ENCODE results near the gene ARMH1.

The ARMH1 gene

DNA sequence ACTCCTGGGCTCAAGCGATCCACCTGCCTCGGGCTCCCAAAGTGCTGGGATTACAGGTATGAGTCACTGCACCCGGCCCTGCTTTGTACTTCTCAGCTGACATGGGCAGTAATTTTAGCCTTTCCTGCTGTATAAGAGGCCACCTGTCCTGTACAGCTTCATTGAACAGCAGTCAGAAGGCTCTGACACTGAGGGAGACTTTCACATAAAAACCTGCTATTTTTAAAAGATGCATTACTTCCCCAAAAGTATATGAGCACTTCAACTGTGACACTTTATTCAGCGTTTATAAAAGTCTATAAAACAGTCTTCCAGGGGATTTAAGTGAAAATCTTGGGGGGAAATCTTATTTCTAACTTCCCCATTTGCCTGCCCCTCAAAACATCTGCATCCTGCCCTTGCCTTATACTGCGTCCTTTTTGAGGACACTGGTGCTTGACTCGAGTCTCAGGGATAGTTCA lies 38.8 kb downstream of the ARMH1 start:
- H3K9me3 ChIP-seq (ENCODE audit: control insufficient read depth, insufficient read depth, low read length): no peaks in the 10 kb centered on the region
- H3K79me2 ChIP-seq (ENCODE audit: control insufficient read depth, low read length): no peaks in the 10 kb centered on the region
- peaks cover 44% of the 10 kb centered on the region for H3F3A ChIP-seq (ENCODE audit: control insufficient read depth, insufficient read depth)
- H3K9me2 ChIP-seq (replicated peaks; ENCODE audit: control insufficient read depth, low read length): no peaks in the 10 kb centered on the region
- H3K27ac ChIP-seq (ENCODE audit: low read depth, low read length): peak overlapping the region; percentile 99
- H3K4me2 ChIP-seq (ENCODE audit: low read length): peak overlapping the region; percentile 76
- no peaks in the 10 kb centered on the region for H3K36me3 ChIP-seq (ENCODE audit: control insufficient read depth, low read length)
- peaks cover 79% of the 10 kb centered on the region for H3K4me1 ChIP-seq (ENCODE audit: control insufficient read depth, low read length)
- H3K4me3 ChIP-seq (ENCODE audit: low read length): peak overlapping the region; percentile 50
- no peaks in the 10 kb centered on the region for H4K20me1 ChIP-seq (ENCODE audit: control insufficient read depth, insufficient read depth, low read depth, low read length)
- H3K27me3 ChIP-seq (ENCODE audit: control insufficient read depth, low read length): no peaks in the 10 kb centered on the region
- no peak for TF ChIP-seq CTCF (IDR thresholded peaks at IDR 0.05; ENCODE audit: low read depth, low read length, poor library complexity, severe bottlenecking)
- TF ChIP-seq EZH2phosphoT487 (IDR thresholded peaks at IDR 0.05; ENCODE audit: borderline replicate concordance, low read length): no peak

DNA sequence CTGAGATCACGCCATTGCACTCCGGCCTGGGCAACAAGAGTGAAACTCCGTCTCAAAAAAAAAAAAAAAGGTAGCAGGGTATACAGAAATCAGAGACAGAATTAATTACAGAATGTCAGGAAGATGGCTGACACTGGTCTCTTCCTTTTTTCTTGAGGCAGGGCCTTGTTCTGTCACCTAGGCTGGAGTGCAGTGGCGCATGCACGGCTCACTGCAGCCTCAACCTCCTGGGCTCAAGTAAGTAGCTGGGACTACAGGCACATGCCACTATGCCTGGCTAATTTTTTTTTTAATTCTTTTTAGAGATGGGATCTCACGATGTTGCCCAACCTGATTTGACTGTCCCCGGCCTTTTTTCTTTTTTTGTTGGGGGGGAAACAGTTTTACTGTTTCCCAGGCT lies 40.0 kb downstream of the ARMH1 start:
- H3K4me2 ChIP-seq (ENCODE audit: low read length): peak overlapping the region; percentile 76

DNA sequence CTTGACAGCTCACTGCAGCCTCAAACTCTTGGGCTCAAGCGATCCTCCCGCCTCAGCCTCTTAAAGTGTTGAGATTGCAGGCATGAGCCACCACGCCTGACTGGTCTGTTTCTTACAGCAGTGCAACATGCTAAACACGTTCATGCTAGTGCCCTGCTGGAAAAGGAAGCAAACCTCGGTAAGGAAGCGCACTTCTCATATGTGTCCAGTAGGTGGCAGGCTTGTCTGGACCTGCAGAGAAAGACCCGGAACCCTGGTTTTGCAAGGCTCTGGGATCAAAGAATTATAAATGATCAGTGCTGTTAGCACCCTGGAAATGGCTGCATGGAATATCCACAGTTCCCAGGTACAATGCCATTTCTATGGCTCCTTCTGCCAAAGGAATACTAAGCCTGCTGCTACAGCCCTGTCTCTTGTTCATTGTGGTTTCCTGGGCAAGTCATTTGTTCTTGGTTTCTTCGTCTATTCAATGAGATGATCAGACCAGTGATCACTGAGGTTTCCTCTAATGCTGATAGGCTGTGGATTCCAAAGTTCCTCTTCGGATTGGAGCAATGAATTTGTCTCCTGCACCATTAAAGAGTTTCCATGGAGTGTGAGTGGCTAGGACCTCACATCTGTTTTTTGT lies 40.5 kb downstream of the ARMH1 start:
- Histone ChIP-seq H4K20me1 (ENCODE audit: control insufficient read depth, insufficient read depth, low read depth, low read length) (no peaks in the 10 kb centered on the region), H3K9me3 (ENCODE audit: control insufficient read depth, insufficient read depth, low read length) (no peaks in the 10 kb centered on the region), H3K79me2 (ENCODE audit: control insufficient read depth, low read length) (no peaks in the 10 kb centered on the region), H3K27ac (ENCODE audit: low read depth, low read length) (peak overlapping the region; percentile 99), H3K4me1 (ENCODE audit: control insufficient read depth, low read length) (peaks cover 82% of the 10 kb centered on the region), H3K4me2 (ENCODE audit: low read length) (peak overlapping the region; percentile 76), H3K36me3 (ENCODE audit: control insufficient read depth, low read length) (no peaks in the 10 kb centered on the region), H3K9me2 (replicated peaks; ENCODE audit: control insufficient read depth, low read length) (no peaks in the 10 kb centered on the region), H3K4me3 (ENCODE audit: low read length) (peak overlapping the region; percentile 56), H3K27me3 (ENCODE audit: control insufficient read depth, low read length) (no peaks in the 10 kb centered on the region), H3F3A (ENCODE audit: control insufficient read depth, insufficient read depth) (peaks cover 42% of the 10 kb centered on the region)
- TF ChIP-seq EZH2phosphoT487 (IDR thresholded peaks at IDR 0.05; ENCODE audit: borderline replicate concordance, low read length): no peak
- TF ChIP-seq CTCF (IDR thresholded peaks at IDR 0.05; ENCODE audit: low read depth, low read length, poor library complexity, severe bottlenecking): peak; percentile 92

More for the DNA sequence above, 40.0 kb downstream of the ARMH1 start:
- Histone ChIP-seq H3K36me3 (ENCODE audit: control insufficient read depth, low read length) (no peaks in the 10 kb centered on the region), H3K9me3 (ENCODE audit: control insufficient read depth, insufficient read depth, low read length) (no peaks in the 10 kb centered on the region), H4K20me1 (ENCODE audit: control insufficient read depth, insufficient read depth, low read depth, low read length) (no peaks in the 10 kb centered on the region), H3K27ac (ENCODE audit: low read depth, low read length) (peak overlapping the region; percentile 99), H3F3A (ENCODE audit: control insufficient read depth, insufficient read depth) (peaks cover 44% of the 10 kb centered on the region), H3K4me1 (ENCODE audit: control insufficient read depth, low read length) (peaks cover 78% of the 10 kb centered on the region), H3K4me3 (ENCODE audit: low read length) (peak overlapping the region; percentile 56), H3K27me3 (ENCODE audit: control insufficient read depth, low read length) (no peaks in the 10 kb centered on the region), H3K79me2 (ENCODE audit: control insufficient read depth, low read length) (no peaks in the 10 kb centered on the region), H3K9me2 (replicated peaks; ENCODE audit: control insufficient read depth, low read length) (no peaks in the 10 kb centered on the region)
- TF ChIP-seq EZH2phosphoT487 (IDR thresholded peaks at IDR 0.05; ENCODE audit: borderline replicate concordance, low read length): no peak
- no peak for TF ChIP-seq CTCF (IDR thresholded peaks at IDR 0.05; ENCODE audit: low read depth, low read length, poor library complexity, severe bottlenecking)

Measured in DOHH2 (cell line).